AG10803 (cell line): Measurements from ENCODE around the gene RAB3GAP2.
"Not testable (repeated sequence)": the region's sequence is repeated elsewhere in the genome, so short reads cannot be mapped to it uniquely, and the experiment has no call there.

Source experiments
- DNase-seq: peaks from one replicate; pipeline ENCODE4 v3.0.0; 2010; ENCODE audit warnings: low read depth
- H3K4me3 ChIP-seq: 2 replicates; pipeline ENCODE4 v1.5.1; 2011; ENCODE audit warnings: mild to moderate bottlenecking, low read length, control low read depth
- CTCF ChIP-seq: conservative IDR thresholded peaks from 2 replicates; pipeline ENCODE4 v1.5.1; 2011; ENCODE audit warnings: mild to moderate bottlenecking, low read length, control low read depth, inconsistent platforms

The RAB3GAP2 gene

GRCh38 chr1:220251272-220251671 lies 21.0 kb downstream of the RAB3GAP2 start:
- no peak for DNase-seq
- no peak for TF ChIP-seq CTCF
- no peak overlapping the region for H3K4me3 ChIP-seq

GRCh38 chr1:220250681-220251080 lies 21.6 kb downstream of the RAB3GAP2 start:
- TF ChIP-seq CTCF, result no peak
- DNase-seq, result no peak
- H3K4me3 ChIP-seq, result no peak overlapping the region

GRCh38 chr1:220249522-220249921 lies 22.7 kb downstream of the RAB3GAP2 start:
- no peak for DNase-seq
- no peak overlapping the region for H3K4me3 ChIP-seq
- TF ChIP-seq CTCF, result no peak

GRCh38 chr1:220248715-220249265 lies 23.5 kb downstream of the RAB3GAP2 start:
- H3K4me3 ChIP-seq, DNase-seq: not testable (repeated sequence)

- not testable (repeated sequence) for DNase-seq
These were observed 26.4 kb downstream of the RAB3GAP2 start for GRCh38 chr1:220245900-220246299.

GRCh38 chr1:220243947-220244346 lies 28.3 kb downstream of the RAB3GAP2 start:
- no peak overlapping the region for H3K4me3 ChIP-seq
- no peak for DNase-seq
- no peak for TF ChIP-seq CTCF

More at GRCh38 chr1:220245900-220246299, 26.4 kb downstream of the RAB3GAP2 start:
- H3K4me3 ChIP-seq, result not testable (repeated sequence)

GRCh38 chr1:220241072-220241663 lies 31.1 kb downstream of the RAB3GAP2 start:
- H3K4me3 ChIP-seq, result no peak overlapping the region
- DNase-seq, result no peak
- no peak for TF ChIP-seq CTCF

- no peak for DNase-seq
- H3K4me3 ChIP-seq, result no peak overlapping the region
- TF ChIP-seq CTCF, result no peak
These were observed 32.3 kb downstream of the RAB3GAP2 start for GRCh38 chr1:220239966-220240365.
